Liver (tissue), 9 donors: ENCODE results near the gene HIKESHI. TPM values are rescaled to one million over a fixed set of nuclear protein-coding genes. Genes with fewer than 3 reads are reported as not detected.

ENCODE experiments used
- DNase-seq: peaks from one replicate; pipeline ENCODE4 v3.0.0-alpha.2; 2017; ENCODE audit warnings: low spot score
- H3K27ac ChIP-seq, 2 donors: one replicate each; pipeline ENCODE4 v1.7.0; 2013; ENCODE audit warnings: inconsistent platforms in 2 of 2, low read length in 2 of 2, control low read depth in 1 of 2, low read depth in 1 of 2, mild to moderate bottlenecking in 1 of 2
- H3K27me3 ChIP-seq, 4 donors: one replicate each; pipeline versions ENCODE4 v1.6.1 to v1.7.0; 2013; ENCODE audit warnings: low read length in 3 of 4, inconsistent platforms in 1 of 4, mild to moderate bottlenecking in 1 of 4, moderate library complexity in 1 of 4; ENCODE audit not compliant: control insufficient read depth in 4 of 4, insufficient read depth in 4 of 4
- H3K36me3 ChIP-seq, 4 donors: one replicate each; pipeline versions ENCODE4 v1.6.1 to v1.7.0; 2013; ENCODE audit warnings: low read length in 3 of 4, mild to moderate bottlenecking in 3 of 4, low read depth in 1 of 4, moderate library complexity in 1 of 4; ENCODE audit not compliant: control insufficient read depth in 4 of 4, insufficient read depth in 3 of 4
- H3K4me1 ChIP-seq, 4 donors: one replicate each; pipeline versions ENCODE4 v1.6.1 to v1.7.0; 2013; ENCODE audit warnings: low read length in 3 of 4, mild to moderate bottlenecking in 3 of 4, moderate library complexity in 1 of 4; ENCODE audit not compliant: control insufficient read depth in 4 of 4, insufficient read depth in 4 of 4
- H3K4me3 ChIP-seq, 3 donors: one replicate each; pipeline versions ENCODE4 v1.6.1 to v1.7.0; 2013; ENCODE audit warnings: low read length in 3 of 3, control low read depth in 1 of 3, low read depth in 1 of 3, mild to moderate bottlenecking in 1 of 3
- H3K9ac ChIP-seq, 2 donors: one replicate each; pipeline ENCODE4 v1.7.0; 2013; ENCODE audit warnings: low read length in 2 of 2, mild to moderate bottlenecking in 2 of 2, moderate library complexity in 2 of 2, control low read depth in 1 of 2, low read depth in 1 of 2
- H3K9me3 ChIP-seq, 4 donors: one replicate each; pipeline versions ENCODE4 v1.6.1 to v1.7.0; 2013; ENCODE audit warnings: low read length in 3 of 4; ENCODE audit not compliant: control insufficient read depth in 4 of 4
- EGR1 ChIP-seq, 2 donors: IDR thresholded peaks; 2 replicates each; pipeline ENCODE4 v1.6.1; 2016 to 2018; ENCODE audit warnings: antibody characterized with exemption in 2 of 2, low read depth in 2 of 2
- FOXA1 ChIP-seq: IDR thresholded peaks from 2 replicates; pipeline ENCODE4 v1.6.1; 2016; ENCODE audit warnings: antibody characterized with exemption
- FOXA2 ChIP-seq: IDR thresholded peaks from 2 replicates; pipeline ENCODE4 v1.6.1; 2016; ENCODE audit warnings: antibody characterized with exemption
- GABPA ChIP-seq, 2 donors: IDR thresholded peaks in 1 of 2; conservative IDR thresholded peaks in 1 of 2; 2 replicates each; pipeline ENCODE4 v1.6.1; 2016; ENCODE audit warnings: antibody characterized with exemption in 2 of 2, mild to moderate bottlenecking in 1 of 2, moderate library complexity in 1 of 2
- HNF4A ChIP-seq, 2 donors: conservative IDR thresholded peaks; 2 replicates each; pipeline ENCODE4 v1.6.1; 2016; ENCODE audit warnings: antibody characterized with exemption in 2 of 2, mild to moderate bottlenecking in 2 of 2
- HNF4G ChIP-seq: IDR thresholded peaks from 2 replicates; pipeline ENCODE4 v1.6.1; 2016; ENCODE audit warnings: antibody characterized with exemption
- JUND ChIP-seq, 2 donors: IDR thresholded peaks; 2 replicates each; pipeline ENCODE4 v1.6.1; 2016; ENCODE audit warnings: antibody characterized with exemption in 2 of 2
- NR2F2 ChIP-seq: IDR thresholded peaks from 2 replicates; pipeline ENCODE4 v1.6.1; 2016; ENCODE audit warnings: antibody characterized with exemption
- RAD21 ChIP-seq, 2 donors: IDR thresholded peaks; 2 replicates each; pipeline ENCODE4 v1.6.1; 2016; ENCODE audit warnings: antibody characterized with exemption in 2 of 2, mild to moderate bottlenecking in 2 of 2
- RXRA ChIP-seq, 2 donors: IDR thresholded peaks; 2 replicates each; pipeline ENCODE4 v1.6.1; 2017 to 2018; ENCODE audit warnings: antibody characterized with exemption in 2 of 2, mild to moderate bottlenecking in 1 of 2
- SP1 ChIP-seq: IDR thresholded peaks from 2 replicates; pipeline ENCODE4 v1.6.1; 2018; ENCODE audit warnings: antibody characterized with exemption, mild to moderate bottlenecking
- TAF1 ChIP-seq: conservative IDR thresholded peaks from 2 replicates; pipeline ENCODE4 v1.6.1; 2016; ENCODE audit warnings: antibody characterized with exemption, mild to moderate bottlenecking
- YY1 ChIP-seq: IDR thresholded peaks from 2 replicates; pipeline ENCODE4 v1.6.1; 2016; ENCODE audit warnings: antibody characterized with exemption, mild to moderate bottlenecking
- WGBS: extraction: QIAGEN DNeasy Blood & Tissue Kit; methylation state at CpG from one replicate; pipeline ENCODE4 v1.1.7; 2013; 5-methylcytosine and 5-hydroxymethylcytosine counted together
- polyA plus RNA-seq, 2 donors: library from polyadenylated mRNA; stranded (reverse) in 1 of 2; unstranded in 1 of 2; fragments of 200-250 nt in 1 of 2; fragments of >200 nt in 1 of 2; fragmentation: Nextera tagmentation in 1 of 2; extraction: Ambion mirVana in 1 of 2; gene quantifications; one replicate each; pipeline versions ENCODE4 v1.2.1 to v1.2.3, GENCODE V29; 2013 to 2015
- total RNA-seq, 2 donors: library from RNA; depleted of rRNA; stranded (reverse); fragments of >200 nt; gene quantifications; one replicate each; pipeline ENCODE4 v1.2.3, GENCODE V29; 2014
- TF ChIP-seq, protein P1 (sequence below): IDR thresholded peaks from 2 replicates; pipeline ENCODE4 v1.6.1; 2016; ENCODE audit warnings: antibody characterized with exemption
- TF ChIP-seq, protein P2 (sequence below): fragments of 150-350 bp; IDR thresholded peaks from 2 replicates; pipeline ENCODE4 v1.5.1; 2017; ENCODE audit warnings: improper control_type of control experiment, low read depth, low read length; ENCODE audit not compliant: missing input control
- TF ChIP-seq, protein P3 (sequence below): IDR thresholded peaks from 2 replicates; pipeline ENCODE4 v1.6.1; 2016; ENCODE audit warnings: antibody characterized with exemption
- TF ChIP-seq, protein P4 (sequence below): IDR thresholded peaks from 2 replicates; pipeline ENCODE4 v1.6.1; 2016; ENCODE audit warnings: antibody characterized with exemption, mild to moderate bottlenecking
- TF ChIP-seq, protein P5 (sequence below): IDR thresholded peaks from 2 replicates; pipeline ENCODE4 v1.6.1; 2016; ENCODE audit warnings: antibody characterized with exemption
- donor health status: healthy.
- donor health status: healthy.
- donor health status: healthy.
- donor health status: healthy.
- donor health status: healthy.

HIKESHI gene
- total and polyA plus RNA-seq, 4 donors = 13.3 to 23.3 (median 20.3) TPM

DNA sequence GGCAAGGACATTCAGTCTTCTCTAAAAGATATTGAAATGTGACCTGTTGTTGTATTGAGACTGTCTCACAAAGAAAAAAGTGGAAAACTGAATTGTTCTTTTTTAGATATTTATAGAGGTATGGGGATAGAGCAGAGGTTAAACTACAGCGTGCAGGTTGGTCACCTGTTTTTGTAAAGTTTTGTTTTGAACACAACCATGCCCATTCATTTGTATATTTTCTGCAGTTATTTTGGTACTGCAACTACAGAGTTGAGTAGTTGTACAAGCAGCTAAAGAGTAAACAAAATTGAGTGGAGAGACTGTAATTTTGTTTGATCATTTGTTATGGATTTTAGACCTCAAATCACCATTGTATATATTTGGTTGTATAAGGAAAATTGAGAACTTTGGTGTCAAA is 46.1 kb upstream of the HIKESHI start:
- no peaks in the 10 kb centered on the region for H3K9me3 ChIP-seq
- H3K9ac ChIP-seq = no peak overlapping the region
- DNase-seq = no peak
- H3K4me3 ChIP-seq = no peak overlapping the region
- no peak for TF ChIP-seq HNF4G
- no peak for TF ChIP-seq JUND (IDR thresholded peaks at IDR 0.05)
- TF ChIP-seq, protein P1, sequence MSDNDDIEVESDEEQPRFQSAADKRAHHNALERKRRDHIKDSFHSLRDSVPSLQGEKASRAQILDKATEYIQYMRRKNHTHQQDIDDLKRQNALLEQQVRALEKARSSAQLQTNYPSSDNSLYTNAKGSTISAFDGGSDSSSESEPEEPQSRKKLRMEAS = no peak
- TF ChIP-seq TAF1 = no peak
- TF ChIP-seq SP1 = no peak
- TF ChIP-seq, protein P2, sequence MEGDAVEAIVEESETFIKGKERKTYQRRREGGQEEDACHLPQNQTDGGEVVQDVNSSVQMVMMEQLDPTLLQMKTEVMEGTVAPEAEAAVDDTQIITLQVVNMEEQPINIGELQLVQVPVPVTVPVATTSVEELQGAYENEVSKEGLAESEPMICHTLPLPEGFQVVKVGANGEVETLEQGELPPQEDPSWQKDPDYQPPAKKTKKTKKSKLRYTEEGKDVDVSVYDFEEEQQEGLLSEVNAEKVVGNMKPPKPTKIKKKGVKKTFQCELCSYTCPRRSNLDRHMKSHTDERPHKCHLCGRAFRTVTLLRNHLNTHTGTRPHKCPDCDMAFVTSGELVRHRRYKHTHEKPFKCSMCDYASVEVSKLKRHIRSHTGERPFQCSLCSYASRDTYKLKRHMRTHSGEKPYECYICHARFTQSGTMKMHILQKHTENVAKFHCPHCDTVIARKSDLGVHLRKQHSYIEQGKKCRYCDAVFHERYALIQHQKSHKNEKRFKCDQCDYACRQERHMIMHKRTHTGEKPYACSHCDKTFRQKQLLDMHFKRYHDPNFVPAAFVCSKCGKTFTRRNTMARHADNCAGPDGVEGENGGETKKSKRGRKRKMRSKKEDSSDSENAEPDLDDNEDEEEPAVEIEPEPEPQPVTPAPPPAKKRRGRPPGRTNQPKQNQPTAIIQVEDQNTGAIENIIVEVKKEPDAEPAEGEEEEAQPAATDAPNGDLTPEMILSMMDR = no peak
- no peak for TF ChIP-seq EGR1 (IDR thresholded peaks at IDR 0.05; ENCODE audit: low read depth in 2 of 2)
- TF ChIP-seq RAD21 (IDR thresholded peaks at IDR 0.05) = no peak
- TF ChIP-seq, protein P3, sequence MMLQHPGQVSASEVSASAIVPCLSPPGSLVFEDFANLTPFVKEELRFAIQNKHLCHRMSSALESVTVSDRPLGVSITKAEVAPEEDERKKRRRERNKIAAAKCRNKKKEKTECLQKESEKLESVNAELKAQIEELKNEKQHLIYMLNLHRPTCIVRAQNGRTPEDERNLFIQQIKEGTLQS = no peak
- no peak for TF ChIP-seq FOXA2
- no peak for TF ChIP-seq YY1
- TF ChIP-seq NR2F2 = no peak
- TF ChIP-seq GABPA (IDR thresholded peaks at IDR 0.05 in 1 of 2, conservative IDR thresholded peaks at IDR 0.05 in 1 of 2) = no peak
- TF ChIP-seq, protein P4, sequence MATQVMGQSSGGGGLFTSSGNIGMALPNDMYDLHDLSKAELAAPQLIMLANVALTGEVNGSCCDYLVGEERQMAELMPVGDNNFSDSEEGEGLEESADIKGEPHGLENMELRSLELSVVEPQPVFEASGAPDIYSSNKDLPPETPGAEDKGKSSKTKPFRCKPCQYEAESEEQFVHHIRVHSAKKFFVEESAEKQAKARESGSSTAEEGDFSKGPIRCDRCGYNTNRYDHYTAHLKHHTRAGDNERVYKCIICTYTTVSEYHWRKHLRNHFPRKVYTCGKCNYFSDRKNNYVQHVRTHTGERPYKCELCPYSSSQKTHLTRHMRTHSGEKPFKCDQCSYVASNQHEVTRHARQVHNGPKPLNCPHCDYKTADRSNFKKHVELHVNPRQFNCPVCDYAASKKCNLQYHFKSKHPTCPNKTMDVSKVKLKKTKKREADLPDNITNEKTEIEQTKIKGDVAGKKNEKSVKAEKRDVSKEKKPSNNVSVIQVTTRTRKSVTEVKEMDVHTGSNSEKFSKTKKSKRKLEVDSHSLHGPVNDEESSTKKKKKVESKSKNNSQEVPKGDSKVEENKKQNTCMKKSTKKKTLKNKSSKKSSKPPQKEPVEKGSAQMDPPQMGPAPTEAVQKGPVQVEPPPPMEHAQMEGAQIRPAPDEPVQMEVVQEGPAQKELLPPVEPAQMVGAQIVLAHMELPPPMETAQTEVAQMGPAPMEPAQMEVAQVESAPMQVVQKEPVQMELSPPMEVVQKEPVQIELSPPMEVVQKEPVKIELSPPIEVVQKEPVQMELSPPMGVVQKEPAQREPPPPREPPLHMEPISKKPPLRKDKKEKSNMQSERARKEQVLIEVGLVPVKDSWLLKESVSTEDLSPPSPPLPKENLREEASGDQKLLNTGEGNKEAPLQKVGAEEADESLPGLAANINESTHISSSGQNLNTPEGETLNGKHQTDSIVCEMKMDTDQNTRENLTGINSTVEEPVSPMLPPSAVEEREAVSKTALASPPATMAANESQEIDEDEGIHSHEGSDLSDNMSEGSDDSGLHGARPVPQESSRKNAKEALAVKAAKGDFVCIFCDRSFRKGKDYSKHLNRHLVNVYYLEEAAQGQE = no peak
- TF ChIP-seq, protein P5, sequence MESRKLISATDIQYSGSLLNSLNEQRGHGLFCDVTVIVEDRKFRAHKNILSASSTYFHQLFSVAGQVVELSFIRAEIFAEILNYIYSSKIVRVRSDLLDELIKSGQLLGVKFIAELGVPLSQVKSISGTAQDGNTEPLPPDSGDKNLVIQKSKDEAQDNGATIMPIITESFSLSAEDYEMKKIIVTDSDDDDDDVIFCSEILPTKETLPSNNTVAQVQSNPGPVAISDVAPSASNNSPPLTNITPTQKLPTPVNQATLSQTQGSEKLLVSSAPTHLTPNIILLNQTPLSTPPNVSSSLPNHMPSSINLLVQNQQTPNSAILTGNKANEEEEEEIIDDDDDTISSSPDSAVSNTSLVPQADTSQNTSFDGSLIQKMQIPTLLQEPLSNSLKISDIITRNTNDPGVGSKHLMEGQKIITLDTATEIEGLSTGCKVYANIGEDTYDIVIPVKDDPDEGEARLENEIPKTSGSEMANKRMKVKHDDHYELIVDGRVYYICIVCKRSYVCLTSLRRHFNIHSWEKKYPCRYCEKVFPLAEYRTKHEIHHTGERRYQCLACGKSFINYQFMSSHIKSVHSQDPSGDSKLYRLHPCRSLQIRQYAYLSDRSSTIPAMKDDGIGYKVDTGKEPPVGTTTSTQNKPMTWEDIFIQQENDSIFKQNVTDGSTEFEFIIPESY = no peak
- no peak for TF ChIP-seq RXRA (IDR thresholded peaks at IDR 0.05)
- no peak for TF ChIP-seq FOXA1
- TF ChIP-seq HNF4A (conservative IDR thresholded peaks at IDR 0.05) = no peak
- no peak overlapping the region for H3K27ac ChIP-seq
- peaks cover 0 to 14% (median 9%) of the 10 kb centered on the region in 4 donors for H3K36me3 ChIP-seq
- no peaks in the 10 kb centered on the region for H3K27me3 ChIP-seq
- no peaks in the 10 kb centered on the region for H3K4me1 ChIP-seq
- WGBS = 94% methylated on average over 1 of the region's 1 CpG
